MM.1S (cell line): ENCODE data around the gene DCHS2.

Experiments used
- EZH2 ChIP-seq: fragments of 300-600 bp; sonication (generic); optimal IDR thresholded peaks from 2 replicates; pipeline ENCODE3; 2017; ENCODE audit warnings: low read depth, mild to moderate bottlenecking, antibody characterized with exemption, low read length, mixed read lengths
- TF ChIP-seq, protein P1 (sequence below): fragments of 300-600 bp; sonication (generic); IDR thresholded peaks from 2 replicates; pipeline ENCODE4 v1.5.1; 2016; ENCODE audit warnings: antibody characterized with exemption, low read length, mixed read lengths

DNA sequence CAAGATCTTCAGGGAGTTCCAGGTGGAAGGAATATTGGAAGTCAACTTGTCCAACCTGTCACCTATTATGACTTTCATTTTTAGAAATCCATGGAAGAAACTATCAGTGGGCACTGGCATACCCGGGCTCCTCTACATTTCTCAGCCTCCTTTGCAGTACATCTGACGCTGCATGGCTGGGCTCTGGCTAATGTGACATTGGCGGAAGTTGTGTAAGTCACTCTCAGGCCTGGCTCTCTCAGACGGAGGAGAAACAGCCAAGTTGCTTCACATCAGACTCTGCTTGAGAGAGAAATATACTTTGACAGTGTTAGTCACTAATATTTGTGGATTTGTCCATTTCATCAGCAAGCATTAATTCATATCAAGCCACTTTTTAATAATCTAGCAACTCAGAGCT, 4.5 kb downstream of the DCHS2 start:
- TF ChIP-seq, protein P1, sequence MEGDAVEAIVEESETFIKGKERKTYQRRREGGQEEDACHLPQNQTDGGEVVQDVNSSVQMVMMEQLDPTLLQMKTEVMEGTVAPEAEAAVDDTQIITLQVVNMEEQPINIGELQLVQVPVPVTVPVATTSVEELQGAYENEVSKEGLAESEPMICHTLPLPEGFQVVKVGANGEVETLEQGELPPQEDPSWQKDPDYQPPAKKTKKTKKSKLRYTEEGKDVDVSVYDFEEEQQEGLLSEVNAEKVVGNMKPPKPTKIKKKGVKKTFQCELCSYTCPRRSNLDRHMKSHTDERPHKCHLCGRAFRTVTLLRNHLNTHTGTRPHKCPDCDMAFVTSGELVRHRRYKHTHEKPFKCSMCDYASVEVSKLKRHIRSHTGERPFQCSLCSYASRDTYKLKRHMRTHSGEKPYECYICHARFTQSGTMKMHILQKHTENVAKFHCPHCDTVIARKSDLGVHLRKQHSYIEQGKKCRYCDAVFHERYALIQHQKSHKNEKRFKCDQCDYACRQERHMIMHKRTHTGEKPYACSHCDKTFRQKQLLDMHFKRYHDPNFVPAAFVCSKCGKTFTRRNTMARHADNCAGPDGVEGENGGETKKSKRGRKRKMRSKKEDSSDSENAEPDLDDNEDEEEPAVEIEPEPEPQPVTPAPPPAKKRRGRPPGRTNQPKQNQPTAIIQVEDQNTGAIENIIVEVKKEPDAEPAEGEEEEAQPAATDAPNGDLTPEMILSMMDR: no peak
- TF ChIP-seq EZH2: no peak
